Suppressor macrophage (primary cell): ENCODE results near the gene MAPKAP1.
"Not testable (repeated sequence)": the region's sequence is repeated elsewhere in the genome, so short reads cannot be mapped to it uniquely, and the experiment has no call there.

ENCODE experiments used
- DNase-seq, 4 experiments: peaks; one replicate each; pipeline ENCODE4 v3.0.0-alpha.2; 2020 to 2022

MAPKAP1 gene

GRCh38 chr9:125730168-125730567 lies 23.2 kb upstream of the MAPKAP1 start:
- DNase-seq = no peak

- no peak for DNase-seq
Measured at GRCh38 chr9:125726456-125727132, 19.6 kb upstream of the MAPKAP1 start.

- DNase-seq = no peak
Measured at GRCh38 chr9:125707472-125707804, 430 bp upstream of the MAPKAP1 start.

- no peak for DNase-seq
Measured at GRCh38 chr9:125705893-125706292, 1.1 kb downstream of the MAPKAP1 start.

GRCh38 chr9:125703662-125704061 lies 3.3 kb downstream of the MAPKAP1 start:
- no peak for DNase-seq

GRCh38 chr9:125701351-125701750 lies 5.7 kb downstream of the MAPKAP1 start:
- peak in 1 of 4 experiments; percentile 13 for DNase-seq

- DNase-seq = no peak
Measured at GRCh38 chr9:125700791-125701190, 6.2 kb downstream of the MAPKAP1 start.

- no peak for DNase-seq
Measured at GRCh38 chr9:125699870-125700269, 7.1 kb downstream of the MAPKAP1 start.

GRCh38 chr9:125696106-125696647 lies 10.8 kb downstream of the MAPKAP1 start:
- DNase-seq = peak; percentile 11 to 51 (median 30)

GRCh38 chr9:125695548-125695947 lies 11.5 kb downstream of the MAPKAP1 start:
- not testable (repeated sequence) for DNase-seq

GRCh38 chr9:125694478-125694877 lies 12.5 kb downstream of the MAPKAP1 start:
- DNase-seq = no peak

GRCh38 chr9:125693492-125693891 lies 13.5 kb downstream of the MAPKAP1 start:
- DNase-seq = not testable (repeated sequence)

GRCh38 chr9:125691869-125692268 lies 15.1 kb downstream of the MAPKAP1 start:
- DNase-seq = no peak

GRCh38 chr9:125690679-125691078 lies 16.3 kb downstream of the MAPKAP1 start:
- peak; percentile 42 to 86 (median 64) for DNase-seq

- no peak for DNase-seq
Measured at GRCh38 chr9:125687163-125687863, 19.7 kb downstream of the MAPKAP1 start.

GRCh38 chr9:125685167-125685566 lies 21.8 kb downstream of the MAPKAP1 start:
- DNase-seq = no peak

GRCh38 chr9:125683486-125683885 lies 23.5 kb downstream of the MAPKAP1 start:
- no peak for DNase-seq

GRCh38 chr9:125682340-125682739 lies 24.7 kb downstream of the MAPKAP1 start:
- DNase-seq = no peak

GRCh38 chr9:125681657-125682056 lies 25.4 kb downstream of the MAPKAP1 start:
- DNase-seq = no peak

- DNase-seq = peak in 1 of 4 experiments; percentile 10
Measured at GRCh38 chr9:125681086-125681622, 25.9 kb downstream of the MAPKAP1 start.

GRCh38 chr9:125680445-125680844 lies 26.6 kb downstream of the MAPKAP1 start:
- DNase-seq = no peak

GRCh38 chr9:125679597-125680189 lies 27.3 kb downstream of the MAPKAP1 start:
- DNase-seq = no peak
